Vagina (tissue), 2 donors: ENCODE measurements around the gene GSG1L. TPM values are rescaled to one million over a fixed set of nuclear protein-coding genes. Genes with fewer than 3 reads are reported as not detected.

ENCODE experiments used
- DNase-seq, 2 donors: peaks; one replicate each; pipeline ENCODE4 v3.0.0-alpha.2; 2017; ENCODE audit errors: extremely low spot score in 2 of 2
- H3K27ac ChIP-seq: fragments of 200-600 bp; sonication (generic); one replicate; pipeline ENCODE4 v1.5.1; 2019
- H3K27me3 ChIP-seq: fragments of 200-600 bp; sonication (generic); one replicate; pipeline ENCODE4 v1.5.1; 2019
- H3K36me3 ChIP-seq, 2 donors: fragments of 200-600 bp; sonication (generic); one replicate each; pipeline ENCODE4 v1.5.1; 2017 to 2019
- H3K4me1 ChIP-seq: fragments of 200-600 bp; sonication (generic); one replicate; pipeline ENCODE4 v1.5.1; 2019
- H3K4me3 ChIP-seq, 2 donors: fragments of 200-600 bp; sonication (generic); 1 replicate in 1 of 2; 2 replicates in 1 of 2; pipeline ENCODE4 v1.5.1; 2016 to 2019
- H3K9me3 ChIP-seq: fragments of 200-600 bp; sonication (generic); one replicate; pipeline ENCODE4 v1.5.1; 2019
- CTCF ChIP-seq, 3 experiments: fragments of 450-650 bp in 2 of 3; fragments of 200-600 bp in 1 of 3; sonication (generic) in 1 of 3; IDR thresholded peaks; one replicate each; pipeline ENCODE4 v1.5.1; 2017 to 2019; ENCODE audit warnings: antibody characterized with exemption in 3 of 3, mild to moderate bottlenecking in 2 of 3, moderate library complexity in 2 of 3
- POLR2A ChIP-seq, 2 donors: fragments of 450-650 bp; IDR thresholded peaks; one replicate each; pipeline ENCODE4 v1.6.1; 2017; ENCODE audit warnings: antibody characterized with exemption in 2 of 2, mild to moderate bottlenecking in 2 of 2, moderate library complexity in 2 of 2
- POLR2AphosphoS5 ChIP-seq, 2 donors: sonication (generic); formaldehyde crosslinking; IDR thresholded peaks; one replicate each; pipeline ENCODE4 v1.9.0; 2017; ENCODE audit warnings: antibody characterized with exemption in 2 of 2, mild to moderate bottlenecking in 2 of 2, low read depth in 1 of 2; ENCODE audit not compliant: insufficient read depth in 1 of 2
- intact Hi-C: fragments of 100-400 bp; cut with DNase I; formaldehyde crosslinking; loops from one replicate; pipeline ENCODE4 v1.15.1; 2023
- total RNA-seq: library from RNA; depleted of rRNA; stranded (reverse); fragments of >200 nt; gene quantifications from one replicate; pipeline ENCODE4 v1.2.3, GENCODE V29; 2016

The GSG1L gene
- total RNA-seq, 1 donor from 2014 or later, result not detected

GRCh38 chr16:27852681-27853080, 210.8 kb downstream of the GSG1L start:
- Histone ChIP-seq H3K27me3 (no peaks in the 10 kb centered on the region), H3K36me3 (no peaks in the 10 kb centered on the region), H3K4me1 (no peaks in the 10 kb centered on the region), H3K4me3 (no peak overlapping the region), H3K27ac (no peak overlapping the region), H3K9me3 (no peaks in the 10 kb centered on the region)
- TF ChIP-seq CTCF (IDR thresholded peaks at IDR 0.05) (no peak), POLR2A (IDR thresholded peaks at IDR 0.05) (no peak), POLR2AphosphoS5 (IDR thresholded peaks at IDR 0.05; ENCODE audit: insufficient read depth in 1 of 2, low read depth in 1 of 2) (no peak)
- intact Hi-C loops, result no loop called here
- no peak for DNase-seq

- intact Hi-C loops, result no loop called here
- no peaks in the 10 kb centered on the region for H3K27me3 ChIP-seq
Measured at GRCh38 chr16:27852116-27852515, 211.4 kb downstream of the GSG1L start.

GRCh38 chr16:27851586-27851985, 211.9 kb downstream of the GSG1L start:
- Histone ChIP-seq H3K27ac (no peak overlapping the region), H3K4me1 (no peaks in the 10 kb centered on the region), H3K36me3 (no peaks in the 10 kb centered on the region), H3K9me3 (no peaks in the 10 kb centered on the region), H3K27me3 (no peaks in the 10 kb centered on the region), H3K4me3 (no peak overlapping the region)
- no peak for DNase-seq
- TF ChIP-seq POLR2AphosphoS5 (IDR thresholded peaks at IDR 0.05; ENCODE audit: insufficient read depth in 1 of 2, low read depth in 1 of 2) (no peak), CTCF (IDR thresholded peaks at IDR 0.05) (no peak), POLR2A (IDR thresholded peaks at IDR 0.05) (no peak)
- intact Hi-C loops, result no loop called here

More at GRCh38 chr16:27852116-27852515, 211.4 kb downstream of the GSG1L start:
- H3K4me1 ChIP-seq, result no peaks in the 10 kb centered on the region
- H3K36me3 ChIP-seq, result no peaks in the 10 kb centered on the region
- TF ChIP-seq POLR2AphosphoS5 (IDR thresholded peaks at IDR 0.05; ENCODE audit: insufficient read depth in 1 of 2, low read depth in 1 of 2), result no peak
- TF ChIP-seq CTCF (IDR thresholded peaks at IDR 0.05), result no peak
- no peak for TF ChIP-seq POLR2A (IDR thresholded peaks at IDR 0.05)
- no peak for DNase-seq
- H3K4me3 ChIP-seq, result no peak overlapping the region
- no peaks in the 10 kb centered on the region for H3K9me3 ChIP-seq
- H3K27ac ChIP-seq, result no peak overlapping the region

- TF ChIP-seq POLR2AphosphoS5 (IDR thresholded peaks at IDR 0.05; ENCODE audit: insufficient read depth in 1 of 2, low read depth in 1 of 2), result no peak
- no peak for TF ChIP-seq POLR2A (IDR thresholded peaks at IDR 0.05)
- TF ChIP-seq CTCF (IDR thresholded peaks at IDR 0.05), result no peak
- no peak for DNase-seq
- intact Hi-C loops, result no loop called here
- H3K9me3 ChIP-seq, result no peaks in the 10 kb centered on the region
- no peak overlapping the region for H3K27ac ChIP-seq
- no peaks in the 10 kb centered on the region for H3K4me1 ChIP-seq
- no peak overlapping the region for H3K4me3 ChIP-seq
- H3K27me3 ChIP-seq, result no peaks in the 10 kb centered on the region
- no peaks in the 10 kb centered on the region for H3K36me3 ChIP-seq
Measured at GRCh38 chr16:27849621-27850020, 213.9 kb downstream of the GSG1L start.

GRCh38 chr16:27847030-27847550, 216.4 kb downstream of the GSG1L start:
- no peak overlapping the region for H3K4me3 ChIP-seq
- H3K27me3 ChIP-seq, result no peaks in the 10 kb centered on the region
- no peak overlapping the region for H3K27ac ChIP-seq
- no peak for DNase-seq
- no peaks in the 10 kb centered on the region for H3K9me3 ChIP-seq
- intact Hi-C loops, result no loop called here
- TF ChIP-seq POLR2AphosphoS5 (IDR thresholded peaks at IDR 0.05; ENCODE audit: insufficient read depth in 1 of 2, low read depth in 1 of 2), result no peak
- TF ChIP-seq CTCF (IDR thresholded peaks at IDR 0.05), result no peak
- TF ChIP-seq POLR2A (IDR thresholded peaks at IDR 0.05), result no peak
- no peaks in the 10 kb centered on the region for H3K4me1 ChIP-seq
- H3K36me3 ChIP-seq, result no peaks in the 10 kb centered on the region
